OCI-LY1 (cell line): Measurements from ENCODE around the gene XYLB.

Source experiments
- H2AFZ ChIP-seq: fragments of 200-600 bp; sonication (generic), shearing (Covaris generic); 2 replicates; pipeline ENCODE4 v1.6.0; 2014; ENCODE audit warnings: antibody characterized with exemption, mild to moderate bottlenecking, low read length
- H3F3A ChIP-seq: fragments of 200-600 bp; sonication (generic), shearing (Covaris generic); 2 replicates; pipeline ENCODE4 v1.6.0; 2014; ENCODE audit warnings: mild to moderate bottlenecking, antibody characterized with exemption, low read length, moderate library complexity; ENCODE audit not compliant: insufficient read depth
- H3K27ac ChIP-seq: fragments of 200-600 bp; sonication (generic); 2 replicates; pipeline ENCODE4 v1.5.1; 2014; ENCODE audit warnings: low read length, mixed run types, mild to moderate bottlenecking, low read depth; ENCODE audit not compliant: poor library complexity, severe bottlenecking
- H3K27me3 ChIP-seq: fragments of 200-600 bp; sonication (generic); 2 replicates; pipeline ENCODE4 v1.6.0; 2014; ENCODE audit warnings: antibody characterized with exemption, mild to moderate bottlenecking, low read length, moderate library complexity; ENCODE audit not compliant: insufficient read depth
- H3K36me3 ChIP-seq: fragments of 200-600 bp; sonication (generic); 2 replicates; pipeline ENCODE4 v1.6.1; 2014; ENCODE audit warnings: mild to moderate bottlenecking, antibody characterized with exemption, low read length, moderate library complexity, mixed read lengths; ENCODE audit not compliant: insufficient read depth
- H3K4me1 ChIP-seq: fragments of 200-600 bp; sonication (generic); 2 replicates; pipeline ENCODE4 v1.5.1; 2014; ENCODE audit warnings: mild to moderate bottlenecking, low read length, moderate library complexity; ENCODE audit not compliant: insufficient read depth, severe bottlenecking
- H3K4me2 ChIP-seq: fragments of 200-600 bp; sonication (generic), shearing (Covaris generic); 2 replicates; pipeline ENCODE4 v1.6.1; 2014; ENCODE audit warnings: low read length
- H3K4me3 ChIP-seq: fragments of 200-600 bp; sonication (generic); 2 replicates; pipeline ENCODE4 v1.5.1; 2014; ENCODE audit warnings: low read length, low read depth, mild to moderate bottlenecking, mixed read lengths; ENCODE audit not compliant: poor library complexity, severe bottlenecking
- H3K79me2 ChIP-seq: fragments of 200-600 bp; shearing (Covaris generic); 2 replicates; pipeline ENCODE4 v1.6.1; 2016; ENCODE audit warnings: mixed run types, low read length, mixed read lengths; ENCODE audit not compliant: insufficient read depth
- H3K9ac ChIP-seq: fragments of 200-600 bp; sonication (generic), shearing (Covaris generic); 2 replicates; pipeline ENCODE4 v1.6.1; 2014; ENCODE audit warnings: mild to moderate bottlenecking, low read length, mixed read lengths
- H3K9me2 ChIP-seq: fragments of 200-600 bp; sonication (generic), shearing (Covaris generic); 2 replicates; pipeline ENCODE4 v1.6.1; 2014; ENCODE audit warnings: low read depth, mild to moderate bottlenecking, low read length, mixed read lengths
- H3K9me3 ChIP-seq: fragments of 200-600 bp; shearing (Covaris generic); 2 replicates; pipeline ENCODE4 v1.6.1; 2014; ENCODE audit warnings: low read length, mixed read lengths
- H4K20me1 ChIP-seq: fragments of 200-600 bp; sonication (generic), shearing (Covaris generic); 2 replicates; pipeline ENCODE4 v1.6.0; 2016; ENCODE audit warnings: mild to moderate bottlenecking, low read length; ENCODE audit not compliant: insufficient read depth
- CTCF ChIP-seq: fragments of 200-600 bp; sonication (generic), shearing (Covaris generic); IDR thresholded peaks from 2 replicates; pipeline ENCODE4 v1.5.1; 2017; ENCODE audit warnings: mild to moderate bottlenecking, antibody characterized with exemption, low read length, moderate library complexity, mixed read lengths
- EZH2 ChIP-seq: fragments of 200-600 bp; sonication (generic), shearing (Covaris generic); IDR thresholded peaks from 2 replicates; pipeline ENCODE4 v1.8.0; 2017; ENCODE audit warnings: borderline replicate concordance, mixed run types, mild to moderate bottlenecking, antibody characterized with exemption, low read length, moderate library complexity, mixed read lengths

The XYLB gene

GRCh38 chr3:38374221-38374620, 27.6 kb downstream of the XYLB start:
- H2AFZ ChIP-seq: no peak overlapping the region
- no peak overlapping the region for H3K27ac ChIP-seq
- H3K9me2 ChIP-seq: no peaks in the 10 kb centered on the region
- no peaks in the 10 kb centered on the region for H3K79me2 ChIP-seq
- no peaks in the 10 kb centered on the region for H3K9me3 ChIP-seq
- no peaks in the 10 kb centered on the region for H3K27me3 ChIP-seq
- no peaks in the 10 kb centered on the region for H4K20me1 ChIP-seq
- no peaks in the 10 kb centered on the region for H3K4me1 ChIP-seq
- no peak overlapping the region for H3K4me3 ChIP-seq
- H3K9ac ChIP-seq: no peak overlapping the region
- no peak overlapping the region for H3K4me2 ChIP-seq
- peaks cover 65% of the 10 kb centered on the region for H3K36me3 ChIP-seq
- TF ChIP-seq CTCF: no peak
- TF ChIP-seq EZH2: no peak
- H3F3A ChIP-seq: no peaks in the 10 kb centered on the region

- no peak overlapping the region for H3K27ac ChIP-seq
- TF ChIP-seq CTCF (no peak), EZH2 (no peak)
- no peaks in the 10 kb centered on the region for H3F3A ChIP-seq
- H4K20me1 ChIP-seq: no peaks in the 10 kb centered on the region
- H3K4me1 ChIP-seq: no peaks in the 10 kb centered on the region
- no peaks in the 10 kb centered on the region for H3K79me2 ChIP-seq
- peaks cover 69% of the 10 kb centered on the region for H3K36me3 ChIP-seq
- H3K9me2 ChIP-seq: no peaks in the 10 kb centered on the region
- no peaks in the 10 kb centered on the region for H3K9me3 ChIP-seq
- no peaks in the 10 kb centered on the region for H3K27me3 ChIP-seq
- H3K4me3 ChIP-seq: no peak overlapping the region
- no peak overlapping the region for H3K9ac ChIP-seq
- H3K4me2 ChIP-seq: no peak overlapping the region
- H2AFZ ChIP-seq: no peak overlapping the region
These were observed 28.5 kb downstream of the XYLB start for GRCh38 chr3:38375072-38375471.

- H3K27ac ChIP-seq: no peak overlapping the region
- H3K9me3 ChIP-seq: no peaks in the 10 kb centered on the region
- no peak overlapping the region for H3K9ac ChIP-seq
- H4K20me1 ChIP-seq: no peaks in the 10 kb centered on the region
- H3K36me3 ChIP-seq: peaks cover 69% of the 10 kb centered on the region
- no peak overlapping the region for H3K4me3 ChIP-seq
- H3K4me2 ChIP-seq: no peak overlapping the region
- H2AFZ ChIP-seq: no peak overlapping the region
- H3F3A ChIP-seq: no peaks in the 10 kb centered on the region
- H3K27me3 ChIP-seq: no peaks in the 10 kb centered on the region
- no peaks in the 10 kb centered on the region for H3K79me2 ChIP-seq
- H3K4me1 ChIP-seq: no peaks in the 10 kb centered on the region
- TF ChIP-seq EZH2 (no peak), CTCF (no peak)
- H3K9me2 ChIP-seq: no peaks in the 10 kb centered on the region
These were observed 29.0 kb downstream of the XYLB start for GRCh38 chr3:38375488-38376097.
